SH-SY5Y (cell line): ENCODE data around the gene TREM2.

Experiments
- GATA2 ChIP-seq: IDR thresholded peaks from 2 replicates; pipeline ENCODE4 v1.6.1; 2011; ENCODE audit warnings: mild to moderate bottlenecking, low read depth, low read length
- GATA3 ChIP-seq: IDR thresholded peaks from 2 replicates; pipeline ENCODE4 v1.6.1; 2011; ENCODE audit warnings: low read depth, mild to moderate bottlenecking, low read length, moderate library complexity

- TF ChIP-seq GATA2: no peak
- no peak for TF ChIP-seq GATA3
Observed at GRCh38 chr6:41171908-41172307, 9.0 kb upstream of the TREM2 start.
